ENCODE data around the gene AJM1.

The AJM1 gene

DNA sequence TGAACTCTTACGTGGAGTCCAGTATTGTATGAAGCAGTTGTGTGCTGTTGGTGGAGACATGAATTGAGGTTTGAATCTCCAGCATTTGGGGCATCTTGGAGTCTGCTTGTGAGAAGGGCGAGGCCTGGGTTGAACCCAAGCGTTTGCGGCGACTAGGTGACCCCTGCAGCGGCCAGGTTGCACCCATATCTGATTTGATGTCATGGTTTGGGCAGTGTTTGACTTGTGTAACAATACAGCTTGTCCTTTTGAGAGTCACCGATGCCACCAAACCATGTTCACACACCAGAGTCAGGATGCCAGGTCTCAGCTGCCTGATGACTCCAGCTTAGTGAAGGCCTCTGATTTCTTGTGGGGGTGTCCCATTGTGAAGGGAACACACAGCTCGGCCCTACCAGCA, 46.2 kb downstream of the AJM1 start:
- ChIA-PET CTCF (interaction anchor here (1.1 to 1.8 kb wide), 2 partner anchors 10 to 46 kb away, joined by 3 to 10 read pairs; no protein-coding TSS in a partner anchor), POLR2A (interaction anchor here (0.7 kb wide), 1 partner anchor 366 kb away, joined by 3 read pairs; no protein-coding TSS in a partner anchor)
- DNase-seq (ENCODE audit: extremely low spot score): no peak
- TF ChIP-seq, protein P1, sequence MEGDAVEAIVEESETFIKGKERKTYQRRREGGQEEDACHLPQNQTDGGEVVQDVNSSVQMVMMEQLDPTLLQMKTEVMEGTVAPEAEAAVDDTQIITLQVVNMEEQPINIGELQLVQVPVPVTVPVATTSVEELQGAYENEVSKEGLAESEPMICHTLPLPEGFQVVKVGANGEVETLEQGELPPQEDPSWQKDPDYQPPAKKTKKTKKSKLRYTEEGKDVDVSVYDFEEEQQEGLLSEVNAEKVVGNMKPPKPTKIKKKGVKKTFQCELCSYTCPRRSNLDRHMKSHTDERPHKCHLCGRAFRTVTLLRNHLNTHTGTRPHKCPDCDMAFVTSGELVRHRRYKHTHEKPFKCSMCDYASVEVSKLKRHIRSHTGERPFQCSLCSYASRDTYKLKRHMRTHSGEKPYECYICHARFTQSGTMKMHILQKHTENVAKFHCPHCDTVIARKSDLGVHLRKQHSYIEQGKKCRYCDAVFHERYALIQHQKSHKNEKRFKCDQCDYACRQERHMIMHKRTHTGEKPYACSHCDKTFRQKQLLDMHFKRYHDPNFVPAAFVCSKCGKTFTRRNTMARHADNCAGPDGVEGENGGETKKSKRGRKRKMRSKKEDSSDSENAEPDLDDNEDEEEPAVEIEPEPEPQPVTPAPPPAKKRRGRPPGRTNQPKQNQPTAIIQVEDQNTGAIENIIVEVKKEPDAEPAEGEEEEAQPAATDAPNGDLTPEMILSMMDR (IDR thresholded peaks at IDR 0.05; ENCODE audit: control extremely low read depth, extremely low read depth, low read depth, missing control alignments): no peak

DNA sequence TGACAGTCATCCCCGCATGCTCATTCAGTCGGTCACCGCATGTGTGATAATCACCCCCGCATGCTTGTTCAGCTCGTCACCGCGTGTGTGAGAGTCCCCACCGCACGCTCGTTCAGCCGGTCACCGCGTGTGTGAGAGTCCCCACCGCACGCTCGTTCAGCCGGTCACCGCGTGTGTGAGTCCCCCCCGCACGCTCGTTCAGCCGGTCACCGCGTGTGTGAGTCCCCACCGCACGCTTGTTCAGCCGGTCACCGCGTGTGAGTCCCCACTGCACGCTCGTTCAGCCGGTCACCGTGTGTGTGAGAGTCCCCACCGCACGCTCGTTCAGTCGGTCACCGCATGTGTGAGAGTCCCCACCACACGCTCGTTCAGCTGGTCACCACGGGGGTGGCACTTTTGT, 47.6 kb downstream of the AJM1 start:
- TF ChIP-seq, protein P1 (IDR thresholded peaks at IDR 0.05; ENCODE audit: control extremely low read depth, extremely low read depth, low read depth, missing control alignments): no peak
- ChIA-PET POLR2A (no interaction called here), CTCF (interaction anchor here (1.1 to 1.8 kb wide), 3 partner anchors 9 to 347 kb away, joined by 3 to 10 read pairs (median 4); no protein-coding TSS in a partner anchor)
- DNase-seq (ENCODE audit: extremely low spot score): no peak

DNA sequence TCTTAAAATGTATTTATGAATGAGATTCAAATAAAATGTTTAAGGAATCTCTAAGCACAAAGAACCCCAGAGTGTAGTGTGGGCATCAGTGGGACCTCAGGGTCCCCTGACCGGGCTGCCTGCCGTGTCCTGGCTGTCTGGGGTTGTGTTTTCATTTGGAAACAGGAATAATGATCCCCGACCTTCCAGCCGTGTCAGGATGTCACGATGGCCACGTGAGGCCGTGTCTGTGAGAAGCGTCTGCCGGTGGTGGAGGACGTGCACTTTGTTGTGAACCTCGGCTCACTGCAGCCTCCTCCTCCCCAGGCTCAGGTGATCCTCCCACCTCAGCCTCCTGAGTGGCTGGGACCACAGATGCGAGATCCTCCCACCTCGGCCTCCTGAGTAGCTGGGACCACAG, 48.4 kb downstream of the AJM1 start:
- ChIA-PET POLR2A (no interaction called here), CTCF (interaction anchor here (1.0 to 1.7 kb wide), 3 partner anchors 11 to 346 kb away, joined by 3 to 4 read pairs (median 3); partner anchors contain the start of gene AJM1)
- TF ChIP-seq, protein P1 (IDR thresholded peaks at IDR 0.05; ENCODE audit: control extremely low read depth, extremely low read depth, low read depth, missing control alignments): no peak
- no peak for DNase-seq (ENCODE audit: extremely low spot score)
